Right lobe of liver (tissue), 4 donors: ENCODE measurements around the gene YIF1A.

Experiments
- POLR2A ChIP-seq: fragments of 450-650 bp; IDR thresholded peaks from one replicate; pipeline ENCODE4 v1.6.1; 2017; ENCODE audit warnings: antibody characterized with exemption, mild to moderate bottlenecking
- TF ChIP-seq, protein P1 (sequence below), 4 donors: fragments of 200-600 bp in 3 of 4; fragments of 450-650 bp in 1 of 4; IDR thresholded peaks; one replicate each; pipeline versions ENCODE4 v1.5.1 to v1.8.0; 2016 to 2022; ENCODE audit warnings: antibody characterized with exemption in 4 of 4, mild to moderate bottlenecking in 2 of 4
- donor health status: DM: no; HTN: no; CAD: no.
- donor health status: DM: no; HTN: no; CAD: no.
- donor health status: DM: no; HTN: yes; CAD: no.

DNA sequence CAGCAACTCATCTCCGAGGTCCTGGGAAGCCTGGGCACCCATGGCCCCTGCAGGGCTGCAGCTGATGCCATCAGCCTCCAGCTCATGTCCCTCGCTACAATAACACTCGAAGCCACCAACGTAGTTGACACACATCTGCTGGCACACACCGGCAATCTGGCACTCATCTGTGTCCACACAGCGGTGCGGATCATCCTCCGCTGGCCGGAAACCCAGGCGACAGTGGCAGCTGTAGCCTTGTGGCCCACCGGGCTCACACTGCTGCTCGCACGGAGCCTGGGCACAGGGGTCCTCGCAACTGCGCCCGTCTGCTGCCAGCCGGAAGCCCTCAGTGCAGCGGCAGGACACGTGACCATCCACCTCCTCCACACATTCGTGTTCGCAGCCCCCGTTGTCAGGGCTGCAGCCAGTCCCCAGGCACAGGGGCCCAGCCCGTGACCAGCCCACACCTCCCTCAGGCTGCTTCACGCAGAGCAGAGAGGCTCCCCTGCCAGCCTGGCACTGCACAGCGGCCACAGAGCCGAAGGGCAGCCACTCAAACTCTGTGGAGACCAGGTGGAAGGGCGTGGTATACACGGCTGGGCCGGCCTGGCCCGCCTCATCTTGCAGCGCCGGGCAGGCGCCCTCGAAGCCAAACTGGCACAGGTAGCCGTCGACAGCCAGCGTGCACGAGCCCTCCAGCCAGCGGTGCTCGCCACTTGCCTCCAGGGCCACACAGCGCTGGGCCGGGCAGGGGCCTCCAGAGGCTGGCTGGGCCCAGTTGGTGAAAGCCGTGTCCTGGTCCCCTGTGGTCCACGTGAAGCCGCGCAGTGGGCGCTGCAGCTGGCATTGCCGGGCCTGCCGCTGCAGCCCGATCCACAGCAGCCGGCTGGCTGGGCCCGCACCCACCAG is 27.2 kb upstream of the YIF1A start:
- TF ChIP-seq, protein P1, sequence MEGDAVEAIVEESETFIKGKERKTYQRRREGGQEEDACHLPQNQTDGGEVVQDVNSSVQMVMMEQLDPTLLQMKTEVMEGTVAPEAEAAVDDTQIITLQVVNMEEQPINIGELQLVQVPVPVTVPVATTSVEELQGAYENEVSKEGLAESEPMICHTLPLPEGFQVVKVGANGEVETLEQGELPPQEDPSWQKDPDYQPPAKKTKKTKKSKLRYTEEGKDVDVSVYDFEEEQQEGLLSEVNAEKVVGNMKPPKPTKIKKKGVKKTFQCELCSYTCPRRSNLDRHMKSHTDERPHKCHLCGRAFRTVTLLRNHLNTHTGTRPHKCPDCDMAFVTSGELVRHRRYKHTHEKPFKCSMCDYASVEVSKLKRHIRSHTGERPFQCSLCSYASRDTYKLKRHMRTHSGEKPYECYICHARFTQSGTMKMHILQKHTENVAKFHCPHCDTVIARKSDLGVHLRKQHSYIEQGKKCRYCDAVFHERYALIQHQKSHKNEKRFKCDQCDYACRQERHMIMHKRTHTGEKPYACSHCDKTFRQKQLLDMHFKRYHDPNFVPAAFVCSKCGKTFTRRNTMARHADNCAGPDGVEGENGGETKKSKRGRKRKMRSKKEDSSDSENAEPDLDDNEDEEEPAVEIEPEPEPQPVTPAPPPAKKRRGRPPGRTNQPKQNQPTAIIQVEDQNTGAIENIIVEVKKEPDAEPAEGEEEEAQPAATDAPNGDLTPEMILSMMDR (IDR thresholded peaks at IDR 0.05) = no peak
- no peak for TF ChIP-seq POLR2A
